ENCODE results near the gene PRKCE.
A peak's percentile ranks its signal among the peaks of the same experiment; 100 is the strongest.

PRKCE gene

DNA sequence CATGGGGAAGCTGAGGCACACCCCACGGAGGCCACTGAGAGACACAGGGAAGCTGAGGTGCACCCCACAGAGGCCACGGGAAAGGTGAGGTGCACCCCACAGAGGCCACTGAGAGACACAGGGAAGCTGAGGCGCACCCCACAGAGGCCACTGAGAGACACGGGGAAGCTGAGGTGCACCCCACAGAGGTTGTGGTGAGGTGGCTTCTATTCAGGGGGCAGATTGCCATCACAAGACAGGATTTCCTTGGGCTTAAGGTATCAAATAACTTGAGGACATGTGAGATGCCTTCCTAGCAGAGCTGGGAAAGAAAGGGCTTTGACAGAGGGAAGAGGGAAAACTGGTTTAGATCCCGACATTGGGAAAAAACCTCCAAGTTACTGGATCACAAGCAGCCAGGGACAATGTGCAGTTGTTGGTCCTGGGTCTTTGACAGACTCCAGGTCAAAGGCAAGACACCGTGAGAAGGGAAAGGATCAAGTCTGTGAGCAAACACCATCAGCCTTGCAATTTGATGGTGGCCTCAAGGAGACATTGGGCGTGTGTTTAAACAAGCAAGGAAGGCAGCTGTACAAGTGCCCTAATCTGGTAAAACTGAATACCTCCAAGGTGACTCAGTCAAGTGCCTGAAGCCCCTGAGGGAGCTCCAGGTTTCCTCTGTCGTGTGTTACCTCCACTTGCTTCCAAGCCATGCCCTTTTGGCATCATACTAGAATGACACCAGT lies 512.5 kb downstream of the PRKCE start:
- DNase-seq, result no peak

DNA sequence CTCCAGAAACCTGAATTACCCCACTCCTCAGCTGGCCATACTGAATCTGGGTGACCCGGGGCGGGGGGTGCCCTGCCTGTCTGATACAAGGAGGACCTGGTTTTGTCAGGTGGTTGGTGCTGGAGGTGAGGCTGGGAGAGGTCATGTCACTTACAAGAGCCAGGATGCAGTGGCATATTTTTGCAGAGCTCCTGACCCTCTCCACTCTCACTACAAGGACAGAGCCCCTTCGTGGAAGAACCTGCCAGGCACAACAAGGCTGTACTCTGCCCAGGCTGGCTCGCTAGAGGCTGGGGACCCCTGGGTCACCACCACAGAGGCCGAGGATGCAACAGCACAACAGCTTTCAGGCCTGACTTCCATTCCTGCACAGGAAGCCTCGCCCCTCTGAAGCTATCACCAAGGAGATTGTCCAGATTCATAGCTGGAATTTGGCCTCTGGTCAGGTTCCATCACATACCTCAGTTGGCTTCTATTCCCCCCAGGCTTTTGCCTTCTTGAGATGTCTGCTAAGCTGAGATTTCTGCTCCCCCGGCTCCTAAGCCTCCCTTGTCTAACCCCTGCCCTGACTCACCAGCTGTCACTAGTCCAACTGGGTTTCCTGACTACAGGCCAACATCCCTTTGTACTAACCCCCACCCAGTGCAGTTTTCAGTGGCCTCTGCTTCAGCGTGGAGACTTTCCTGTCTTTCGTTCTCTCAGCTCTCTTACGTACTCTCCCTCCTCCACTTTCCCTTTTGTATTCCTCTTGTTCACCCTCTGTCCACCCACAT lies 513.2 kb downstream of the PRKCE start:
- peak; percentile 8 for DNase-seq

DNA sequence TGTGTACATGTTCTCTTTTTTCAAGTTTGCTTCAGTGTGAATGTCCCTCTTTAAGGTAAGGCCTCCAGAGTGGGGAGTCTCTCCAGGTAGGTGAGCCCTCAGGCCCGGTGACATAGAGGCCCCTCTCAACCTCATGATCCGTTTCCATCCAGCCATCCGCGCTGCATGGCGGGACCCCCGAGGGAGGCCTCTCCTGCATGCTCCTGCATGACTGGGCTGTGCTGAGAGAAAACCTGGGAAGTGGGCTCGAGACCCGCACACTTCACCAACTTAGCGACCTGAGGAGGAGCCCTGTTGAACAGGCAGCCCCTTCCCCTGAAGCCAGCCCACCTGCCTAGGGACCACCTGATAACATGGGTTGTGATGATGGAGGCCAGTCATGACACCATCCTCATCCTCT lies 514.4 kb downstream of the PRKCE start:
- no peak for DNase-seq

DNA sequence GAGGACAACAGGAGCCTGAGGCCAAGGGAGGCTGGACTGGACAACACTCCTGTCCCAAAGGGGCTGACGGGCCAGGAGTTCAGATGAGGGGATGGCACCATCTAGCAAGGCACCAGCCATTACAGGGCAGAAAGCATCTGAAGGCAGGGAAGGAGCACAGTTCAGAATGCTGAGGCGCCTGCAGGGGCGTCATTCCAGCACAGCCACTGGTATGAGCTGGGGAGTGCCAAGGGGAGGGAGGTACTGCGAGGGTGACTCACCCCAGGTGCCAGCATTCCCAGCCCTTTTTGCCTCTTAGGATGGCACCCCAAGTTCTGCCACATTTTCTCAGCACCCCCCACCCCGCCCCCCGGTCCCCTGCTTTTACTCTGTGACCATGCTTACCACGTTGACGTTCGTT lies 515.9 kb downstream of the PRKCE start:
- no peak for DNase-seq

DNA sequence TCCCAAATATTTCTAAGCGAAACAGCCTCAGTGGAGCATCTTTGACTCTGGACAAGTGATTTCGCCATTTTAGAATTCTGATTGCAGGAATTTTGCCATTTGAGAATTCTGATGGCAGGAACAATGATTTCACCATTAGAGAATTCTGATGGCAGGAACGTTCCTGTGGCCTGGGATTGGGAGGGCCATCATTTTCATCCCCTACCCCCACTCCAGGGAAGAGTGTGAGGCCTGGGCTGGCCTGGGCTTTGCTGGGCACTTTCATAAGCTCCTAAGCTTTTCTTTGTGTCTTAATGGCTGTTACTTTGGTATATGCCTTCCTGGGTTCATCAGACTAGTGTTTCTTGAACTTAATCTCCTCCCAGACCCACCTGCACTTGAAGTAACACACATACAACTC lies 516.4 kb downstream of the PRKCE start:
- DNase-seq, result no peak

DNA sequence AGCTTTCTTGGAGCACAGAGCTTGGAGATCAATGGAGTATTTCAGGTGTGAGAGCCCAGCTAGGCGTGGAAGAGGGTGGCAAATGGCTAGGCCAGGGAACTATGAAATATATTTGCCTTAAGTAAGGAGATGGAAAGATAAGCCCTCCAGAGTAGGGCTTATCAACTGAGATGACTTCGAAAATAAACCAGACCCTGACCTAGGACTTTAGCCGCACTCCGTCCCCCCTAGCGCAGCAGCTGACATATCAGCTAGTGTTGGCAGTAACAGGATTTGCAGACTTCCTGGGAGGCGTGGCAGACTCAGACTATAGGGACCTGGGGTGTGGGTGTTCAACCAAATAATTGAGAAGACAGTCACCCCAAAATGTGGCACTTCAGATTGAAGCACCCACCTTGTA lies 518.0 kb downstream of the PRKCE start:
- no peak for DNase-seq

DNA sequence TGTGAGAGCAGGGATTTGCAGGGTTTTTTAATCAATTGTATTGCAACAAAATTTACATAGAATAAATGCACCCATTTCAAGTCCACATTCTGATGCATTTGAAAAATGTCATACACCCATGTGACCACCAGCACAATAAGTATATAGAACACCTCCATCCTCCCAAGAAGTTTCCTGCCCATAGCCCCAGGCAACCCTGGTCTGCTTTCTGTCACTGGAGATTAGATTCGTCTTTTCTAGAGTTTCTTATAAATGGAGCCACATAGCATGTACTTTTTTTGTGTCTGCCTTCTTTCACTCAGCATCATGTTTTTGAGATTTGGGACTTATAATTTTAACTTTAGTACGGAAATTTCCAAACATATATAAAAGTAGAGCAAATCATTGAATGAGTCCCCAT lies 518.6 kb downstream of the PRKCE start:
- no peak for DNase-seq

DNA sequence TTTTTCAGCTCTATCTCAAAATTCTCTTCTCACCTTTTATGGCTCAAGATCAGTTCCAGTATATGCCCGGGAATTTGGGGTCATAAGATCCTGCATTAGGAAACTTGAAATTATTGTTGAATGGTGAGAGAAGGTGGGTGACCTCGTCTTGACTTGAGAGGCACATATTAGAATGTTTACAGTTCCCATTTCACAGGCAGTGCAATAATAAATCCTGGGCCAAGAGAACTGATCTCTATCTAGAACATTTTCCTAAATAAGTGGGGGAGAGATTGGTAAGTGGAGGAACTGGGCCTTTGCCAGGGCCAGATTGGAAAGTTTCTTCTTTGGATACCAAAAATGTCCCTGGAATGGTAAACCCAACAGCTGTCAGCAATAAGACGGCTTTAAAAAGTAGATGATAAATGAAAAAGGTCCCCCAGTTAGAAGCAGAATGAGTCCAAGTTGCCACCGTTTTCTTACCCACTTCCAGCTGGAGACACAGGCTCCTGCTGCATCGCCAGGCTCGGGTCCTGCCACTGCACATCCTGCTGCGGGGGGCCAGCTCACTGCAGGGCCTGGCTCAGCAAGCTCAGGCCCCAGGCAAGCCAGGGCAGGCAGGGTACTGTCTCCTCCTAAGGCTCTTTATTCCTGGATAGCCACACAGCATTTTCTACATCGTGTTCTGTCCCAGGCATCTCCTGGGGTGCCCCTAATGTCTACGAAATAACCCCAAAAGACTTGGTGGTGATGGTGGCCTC lies 519.3 kb downstream of the PRKCE start:
- DNase-seq, result peak; percentile 69

DNA sequence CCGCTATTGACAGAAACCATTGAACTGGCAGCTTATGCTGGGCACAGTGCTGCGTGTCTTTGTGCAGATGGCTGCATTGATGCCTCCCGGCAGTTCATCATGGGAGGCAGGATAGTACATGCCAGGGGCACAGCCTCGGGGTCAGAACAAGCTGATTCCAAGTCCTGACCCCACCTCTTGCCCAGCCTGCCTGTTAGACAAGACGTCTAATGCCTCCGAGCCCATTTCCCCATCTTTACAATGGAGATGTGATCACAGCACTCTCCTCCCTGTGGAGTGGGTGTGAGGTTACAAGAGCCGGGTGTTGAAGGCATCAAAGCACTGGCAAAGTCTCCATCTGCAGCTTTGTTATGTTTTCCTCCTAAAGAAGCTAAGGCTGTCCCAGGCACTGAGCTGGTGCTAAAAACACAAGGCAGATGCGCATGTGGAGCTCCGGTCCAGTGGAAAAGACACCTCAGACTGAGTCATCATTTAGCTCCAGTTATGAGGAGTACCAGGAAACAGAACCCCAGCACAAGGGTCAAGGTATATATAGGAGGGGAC lies 520.0 kb downstream of the PRKCE start:
- peak; percentile 93 for DNase-seq

DNA sequence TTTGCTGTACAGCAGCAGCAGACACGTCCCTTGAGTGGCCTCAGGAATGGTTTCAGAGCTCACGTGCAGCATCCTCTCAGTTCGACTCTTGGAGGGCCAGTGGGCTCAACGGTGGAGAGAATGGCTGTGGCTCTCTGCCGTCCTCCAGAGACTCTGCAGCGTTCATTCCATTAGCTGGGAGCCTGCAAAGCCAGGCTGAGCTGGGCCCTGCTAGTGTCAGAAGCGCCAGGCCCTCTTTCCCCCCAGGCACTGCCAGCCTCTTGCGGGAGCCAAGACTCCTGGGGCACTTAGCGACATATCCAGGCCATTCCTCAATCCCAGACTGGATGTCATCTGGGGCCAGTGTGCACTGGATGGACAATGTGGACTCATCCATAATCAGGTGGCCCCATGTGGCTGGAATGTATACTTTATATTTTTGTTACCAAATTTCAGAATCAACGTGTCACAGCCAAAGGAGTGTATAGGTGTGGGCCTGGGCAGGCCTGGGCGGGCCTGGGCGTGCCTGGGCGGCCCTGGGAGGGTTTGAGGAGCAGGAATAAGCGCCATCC lies 520.6 kb downstream of the PRKCE start:
- DNase-seq, result peak; percentile 13

DNA sequence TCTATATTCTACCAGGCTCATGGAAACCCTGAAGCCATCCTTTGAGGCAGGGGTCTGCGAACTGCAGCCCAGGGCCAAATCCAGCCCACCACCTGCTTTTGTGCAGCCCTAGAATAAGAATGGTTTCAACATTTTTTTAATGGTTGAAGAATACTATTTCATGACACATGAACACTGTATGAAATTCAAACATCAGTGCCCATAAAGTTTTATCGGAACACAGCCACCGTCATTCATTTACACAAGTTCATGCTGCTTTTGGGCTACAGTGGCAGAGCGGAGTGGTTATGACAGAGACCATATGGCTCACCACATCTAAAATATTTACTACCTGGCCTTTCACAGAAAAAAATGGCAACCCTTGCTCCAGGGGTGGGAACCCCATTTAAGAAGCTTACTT lies 521.6 kb downstream of the PRKCE start:
- no peak for DNase-seq

DNA sequence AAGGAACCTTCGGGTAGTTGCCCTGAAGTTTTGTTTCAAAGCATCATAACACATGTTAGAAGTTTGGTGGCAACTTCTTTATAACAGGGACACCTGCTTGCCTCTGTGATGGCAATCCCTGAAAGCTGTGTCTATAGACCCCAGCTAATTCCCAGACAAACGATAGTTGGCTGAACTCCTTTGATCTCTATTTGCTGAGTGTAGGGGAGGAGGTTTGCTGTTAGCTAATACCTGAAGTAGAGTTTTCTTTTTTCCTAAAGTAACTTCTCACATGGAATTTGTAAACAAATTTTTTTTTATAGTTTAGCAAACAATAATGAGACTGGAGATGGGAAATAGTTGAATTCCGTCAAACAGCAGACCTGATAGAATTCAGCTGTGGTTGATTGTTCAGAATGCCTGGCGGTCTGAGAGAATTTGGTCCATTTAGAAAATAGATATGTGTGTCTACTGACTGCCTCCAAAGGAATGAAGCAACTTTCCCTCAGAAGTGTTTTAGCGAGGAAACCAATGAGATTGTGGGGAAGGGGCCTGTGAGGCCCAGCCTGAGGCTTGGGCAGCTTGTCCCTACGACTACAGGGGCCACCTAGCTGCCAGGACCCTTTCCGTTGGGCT lies 522.3 kb downstream of the PRKCE start:
- no peak for DNase-seq

DNA sequence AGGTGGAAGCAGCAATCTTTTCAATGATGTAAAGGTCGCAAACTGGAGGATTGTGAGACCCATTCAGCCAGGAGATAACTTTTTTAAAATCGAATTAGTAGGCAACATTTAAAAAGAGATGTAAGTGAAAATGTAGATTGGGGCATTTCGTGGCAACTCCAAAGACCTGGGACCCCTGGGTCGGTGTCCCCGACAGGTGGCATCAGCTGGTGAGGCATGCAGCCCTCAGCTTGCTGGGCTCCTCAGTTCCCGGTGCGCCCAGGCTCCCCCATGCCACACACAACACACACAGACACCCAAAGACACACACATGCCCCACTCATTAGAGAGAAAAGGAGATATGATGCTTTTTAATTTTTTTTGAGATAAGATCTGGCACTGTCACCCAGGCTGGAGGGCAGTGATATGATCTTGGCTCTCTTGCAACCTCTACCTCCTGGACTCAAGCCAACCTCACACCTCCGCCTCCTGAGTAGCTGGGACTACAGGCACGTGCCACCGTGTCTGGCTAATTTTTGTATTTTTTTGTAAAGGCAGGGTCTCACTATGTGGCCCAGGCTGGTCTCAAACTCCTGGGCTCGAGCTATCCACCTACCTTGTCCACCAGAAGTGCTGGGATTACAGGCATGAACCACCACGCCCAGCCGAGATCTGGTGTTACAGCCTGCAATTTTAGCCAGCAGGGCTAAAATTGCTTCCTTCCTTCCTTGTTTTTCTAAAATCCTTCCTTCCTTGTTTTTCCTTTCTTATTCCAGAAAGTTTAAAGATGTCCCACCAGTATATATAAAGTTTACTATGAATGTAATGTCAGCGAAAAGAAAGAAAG lies 523.1 kb downstream of the PRKCE start:
- no peak for DNase-seq

DNA sequence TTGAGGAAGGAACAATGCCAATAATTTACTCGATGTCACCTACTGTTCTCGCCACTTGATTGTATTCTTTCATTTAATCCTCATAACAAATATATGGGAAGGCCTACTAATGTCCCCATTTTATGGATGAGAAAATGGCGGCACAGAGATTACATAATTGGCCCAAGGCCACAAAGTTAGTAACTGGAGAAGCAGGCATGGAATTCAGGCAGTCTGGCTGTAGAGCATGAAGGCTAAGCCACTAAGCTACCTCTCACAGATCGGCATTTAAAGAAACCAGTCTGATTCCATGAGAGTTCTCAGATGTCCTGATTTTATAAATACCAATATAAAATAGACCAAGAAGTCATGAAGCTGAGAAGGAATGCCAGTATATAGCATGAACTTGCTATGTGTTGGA lies 523.9 kb downstream of the PRKCE start:
- DNase-seq, result no peak

DNA sequence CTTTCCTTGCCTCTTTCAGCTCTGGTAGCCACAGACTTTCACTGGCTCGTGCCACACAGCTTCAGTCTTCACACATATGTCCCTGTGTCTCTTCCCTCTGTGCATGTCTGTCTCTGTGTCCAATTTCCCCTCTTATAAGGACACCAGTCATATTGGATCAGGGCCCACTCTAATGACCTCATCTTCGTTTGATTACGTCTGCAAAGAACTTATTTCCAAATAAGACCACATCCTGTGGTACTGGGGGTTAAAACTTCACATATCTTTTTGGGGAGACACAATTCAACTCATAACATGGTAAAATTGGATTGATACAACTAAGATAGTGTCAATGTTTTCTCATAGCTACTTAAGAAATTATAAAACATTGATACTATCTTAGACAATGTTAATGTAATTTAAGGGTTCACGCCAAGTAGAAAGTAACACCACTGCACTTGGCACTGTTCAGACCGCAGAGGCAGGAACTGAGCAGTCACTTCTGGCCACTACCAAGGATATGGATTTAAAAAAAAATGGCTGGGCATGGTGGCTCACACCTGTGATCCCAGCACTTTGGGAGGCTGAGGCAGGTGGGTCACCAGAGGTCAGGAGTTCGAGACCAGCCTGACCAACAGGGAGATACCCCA lies 526.1 kb downstream of the PRKCE start:
- DNase-seq, result no peak

DNA sequence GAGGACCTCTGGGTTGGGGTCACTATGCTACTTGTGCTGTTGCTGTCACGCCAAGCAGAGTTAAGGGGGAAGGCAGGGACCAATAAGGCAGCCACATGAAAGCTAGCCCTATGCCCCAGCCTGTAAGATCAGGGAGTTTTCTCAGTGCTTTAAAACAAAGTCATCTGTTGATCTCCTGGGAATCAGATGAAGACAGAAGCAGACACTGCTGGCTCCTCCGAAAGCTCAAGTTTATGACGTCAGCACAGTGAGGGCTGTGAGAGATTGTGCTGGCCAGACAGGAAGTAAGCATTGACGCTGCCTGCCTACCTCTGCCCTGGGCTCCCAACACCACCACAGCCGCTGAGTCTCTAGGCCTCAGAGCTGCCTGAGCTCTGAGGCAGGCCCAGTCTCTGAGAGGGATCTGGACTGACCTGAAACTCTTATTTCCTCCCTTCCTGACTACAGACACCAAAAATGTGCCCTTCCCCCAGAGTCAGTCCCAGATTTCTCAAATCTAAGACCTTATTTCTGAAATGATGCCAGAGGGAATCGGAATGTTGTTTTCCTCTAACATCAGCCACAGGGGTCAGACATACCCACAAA lies 527.7 kb downstream of the PRKCE start:
- no peak for DNase-seq

DNA sequence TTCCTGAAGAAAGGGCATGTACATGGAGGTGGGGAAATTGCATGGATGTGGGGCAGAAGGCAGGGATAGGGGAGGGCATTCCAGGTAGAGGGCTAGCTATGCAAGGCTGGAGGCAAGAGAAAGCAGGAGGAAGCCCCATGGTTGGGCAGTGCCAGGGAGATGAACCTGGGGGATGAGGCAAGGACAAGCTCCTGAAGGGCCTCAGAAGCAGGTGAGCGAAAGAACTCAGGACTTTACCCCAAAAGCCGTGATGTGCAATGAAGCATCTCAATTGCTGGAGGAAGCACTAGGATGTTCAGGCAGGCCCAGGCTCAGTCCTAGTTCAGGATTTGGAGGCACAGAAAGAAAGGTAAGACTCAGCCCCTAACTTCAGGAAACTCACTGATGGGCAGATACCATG lies 528.7 kb downstream of the PRKCE start:
- no peak for DNase-seq

DNA sequence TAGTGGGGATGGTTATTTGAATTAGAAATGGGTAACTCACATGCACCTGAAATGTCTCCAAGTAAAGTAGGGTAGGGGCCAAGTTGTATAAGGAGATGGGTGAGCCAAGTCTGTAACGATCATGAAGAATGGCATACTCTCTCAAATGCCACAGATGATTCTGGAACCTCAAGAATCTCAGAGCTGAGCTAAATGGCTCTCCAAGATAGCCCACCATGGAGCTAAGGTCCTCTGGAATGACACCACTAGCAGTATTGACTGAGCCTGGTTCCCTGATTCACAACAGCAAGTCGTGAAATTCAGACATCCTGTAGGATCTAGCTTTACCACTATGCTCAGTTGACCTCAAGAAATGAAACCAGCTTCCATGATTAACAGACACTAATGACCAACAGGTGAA lies 529.8 kb downstream of the PRKCE start:
- DNase-seq, result no peak

DNA sequence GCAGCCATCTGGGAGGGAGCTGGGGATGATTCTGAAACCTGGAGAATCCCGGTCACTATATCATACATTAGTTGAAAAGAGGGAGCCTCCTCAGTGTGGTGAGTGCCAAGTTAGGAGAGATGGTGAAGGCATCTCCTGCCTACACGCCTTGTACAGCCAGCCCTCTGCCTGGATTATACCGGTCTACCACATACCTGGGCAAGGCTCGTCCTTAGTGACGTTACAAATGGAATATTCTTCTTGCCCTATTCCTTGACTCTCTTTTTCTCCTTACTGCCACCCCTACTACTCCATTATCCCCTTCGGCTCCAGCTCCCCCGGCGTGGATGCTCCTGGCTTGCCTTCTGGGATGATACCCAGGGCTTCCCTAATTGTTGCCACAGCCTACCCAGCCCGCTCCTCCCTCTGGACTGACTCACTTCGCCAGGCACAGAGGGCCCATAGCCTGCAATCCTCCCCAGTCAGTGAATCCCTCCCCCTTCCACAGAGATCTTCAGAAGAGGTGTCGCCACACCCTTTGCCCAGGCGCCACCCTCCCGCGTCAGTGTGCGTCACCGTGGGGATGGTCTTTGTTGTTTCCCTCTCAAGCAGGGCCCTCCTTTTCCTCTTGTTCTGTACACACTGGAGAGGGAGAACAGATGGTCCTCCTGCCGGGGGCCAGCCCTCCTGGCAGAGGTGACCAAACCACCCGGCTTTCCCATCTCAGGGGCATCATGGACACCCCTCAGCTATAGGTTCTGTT lies 530.5 kb downstream of the PRKCE start:
- DNase-seq, result no peak

DNA sequence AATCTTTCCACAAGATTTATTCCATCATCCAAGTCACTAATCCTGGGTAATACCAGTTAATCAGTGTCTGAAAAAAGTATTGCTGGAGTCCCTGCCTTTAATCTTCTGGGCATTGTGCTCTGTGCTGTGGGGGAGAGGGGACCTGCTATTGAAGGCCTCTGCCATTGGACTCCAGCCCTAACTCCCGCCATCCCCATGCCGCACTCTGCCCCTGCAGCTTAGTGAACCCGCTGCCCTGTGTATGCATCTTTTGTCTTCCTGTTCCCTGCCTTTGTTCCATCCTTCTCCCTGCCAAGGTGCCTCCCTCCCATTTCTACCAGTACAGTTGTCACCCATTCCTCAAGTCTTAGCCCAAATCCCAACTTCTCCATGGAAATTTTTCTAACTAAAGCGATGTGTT lies 532.0 kb downstream of the PRKCE start:
- DNase-seq, result no peak
